Measurements from ENCODE around the gene BIRC6.
"Not testable (repeated sequence)": the region's sequence is repeated elsewhere in the genome, so short reads cannot be mapped to it uniquely, and the experiment has no call there.

Gene BIRC6

GRCh38 chr2:32356681-32357317 lies at the start of gene BIRC6:
BIRC6 (plus strand) TSS chr2:32357023; CDS start chr2:32357162, 139 bp downstream.
- peak; percentile 97 for DNase-seq

GRCh38 chr2:32310577-32310976 lies 46.2 kb upstream of the BIRC6 start:
- DNase-seq = no peak

GRCh38 chr2:32314886-32315285 lies 41.9 kb upstream of the BIRC6 start:
- no peak for DNase-seq

- DNase-seq = not testable (repeated sequence)
These were observed 28.1 kb upstream of the BIRC6 start for GRCh38 chr2:32328679-32329078.

- peak; percentile 7 for DNase-seq
These were observed 27.4 kb upstream of the BIRC6 start for GRCh38 chr2:32329180-32329980.

GRCh38 chr2:32330136-32330535 lies 26.7 kb upstream of the BIRC6 start:
- no peak for DNase-seq

- no peak for DNase-seq
These were observed 14.0 kb upstream of the BIRC6 start for GRCh38 chr2:32342801-32343200.

- DNase-seq = not testable (repeated sequence)
These were observed 6.0 kb upstream of the BIRC6 start for GRCh38 chr2:32350797-32351196.

GRCh38 chr2:32355976-32356680 lies 695 bp upstream of the BIRC6 start:
- DNase-seq = peak; percentile 30

- peak; percentile 68 for DNase-seq
These were observed 691 bp downstream of the BIRC6 start for GRCh38 chr2:32357318-32358110.

- DNase-seq = no peak
These were observed 1.3 kb downstream of the BIRC6 start for GRCh38 chr2:32358111-32358482.

- DNase-seq = no peak
These were observed 3.6 kb downstream of the BIRC6 start for GRCh38 chr2:32360416-32360815.

- not testable (repeated sequence) for DNase-seq
These were observed 6.2 kb downstream of the BIRC6 start for GRCh38 chr2:32362997-32363396.

- DNase-seq = no peak
These were observed 6.8 kb downstream of the BIRC6 start for GRCh38 chr2:32363597-32363996.

- not testable (repeated sequence) for DNase-seq
These were observed 7.5 kb downstream of the BIRC6 start for GRCh38 chr2:32364290-32364689.

GRCh38 chr2:32365679-32366078 lies 8.9 kb downstream of the BIRC6 start:
- not testable (repeated sequence) for DNase-seq

GRCh38 chr2:32366595-32366994 lies 9.8 kb downstream of the BIRC6 start:
- DNase-seq = no peak

- DNase-seq = no peak
These were observed 12.4 kb downstream of the BIRC6 start for GRCh38 chr2:32369222-32369621.

GRCh38 chr2:32370942-32371341 lies 14.1 kb downstream of the BIRC6 start:
- DNase-seq = not testable (repeated sequence)

GRCh38 chr2:32372519-32373182 lies 15.8 kb downstream of the BIRC6 start:
- DNase-seq = no peak

- no peak for DNase-seq
These were observed 18.5 kb downstream of the BIRC6 start for GRCh38 chr2:32375228-32375892.

- DNase-seq = no peak
These were observed 19.9 kb downstream of the BIRC6 start for GRCh38 chr2:32376756-32377155.
